ENCODE data around the gene KIAA1217.

Gene KIAA1217, protein sequence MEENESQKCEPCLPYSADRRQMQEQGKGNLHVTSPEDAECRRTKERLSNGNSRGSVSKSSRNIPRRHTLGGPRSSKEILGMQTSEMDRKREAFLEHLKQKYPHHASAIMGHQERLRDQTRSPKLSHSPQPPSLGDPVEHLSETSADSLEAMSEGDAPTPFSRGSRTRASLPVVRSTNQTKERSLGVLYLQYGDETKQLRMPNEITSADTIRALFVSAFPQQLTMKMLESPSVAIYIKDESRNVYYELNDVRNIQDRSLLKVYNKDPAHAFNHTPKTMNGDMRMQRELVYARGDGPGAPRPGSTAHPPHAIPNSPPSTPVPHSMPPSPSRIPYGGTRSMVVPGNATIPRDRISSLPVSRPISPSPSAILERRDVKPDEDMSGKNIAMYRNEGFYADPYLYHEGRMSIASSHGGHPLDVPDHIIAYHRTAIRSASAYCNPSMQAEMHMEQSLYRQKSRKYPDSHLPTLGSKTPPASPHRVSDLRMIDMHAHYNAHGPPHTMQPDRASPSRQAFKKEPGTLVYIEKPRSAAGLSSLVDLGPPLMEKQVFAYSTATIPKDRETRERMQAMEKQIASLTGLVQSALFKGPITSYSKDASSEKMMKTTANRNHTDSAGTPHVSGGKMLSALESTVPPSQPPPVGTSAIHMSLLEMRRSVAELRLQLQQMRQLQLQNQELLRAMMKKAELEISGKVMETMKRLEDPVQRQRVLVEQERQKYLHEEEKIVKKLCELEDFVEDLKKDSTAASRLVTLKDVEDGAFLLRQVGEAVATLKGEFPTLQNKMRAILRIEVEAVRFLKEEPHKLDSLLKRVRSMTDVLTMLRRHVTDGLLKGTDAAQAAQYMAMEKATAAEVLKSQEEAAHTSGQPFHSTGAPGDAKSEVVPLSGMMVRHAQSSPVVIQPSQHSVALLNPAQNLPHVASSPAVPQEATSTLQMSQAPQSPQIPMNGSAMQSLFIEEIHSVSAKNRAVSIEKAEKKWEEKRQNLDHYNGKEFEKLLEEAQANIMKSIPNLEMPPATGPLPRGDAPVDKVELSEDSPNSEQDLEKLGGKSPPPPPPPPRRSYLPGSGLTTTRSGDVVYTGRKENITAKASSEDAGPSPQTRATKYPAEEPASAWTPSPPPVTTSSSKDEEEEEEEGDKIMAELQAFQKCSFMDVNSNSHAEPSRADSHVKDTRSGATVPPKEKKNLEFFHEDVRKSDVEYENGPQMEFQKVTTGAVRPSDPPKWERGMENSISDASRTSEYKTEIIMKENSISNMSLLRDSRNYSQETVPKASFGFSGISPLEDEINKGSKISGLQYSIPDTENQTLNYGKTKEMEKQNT (N-terminal part only)

DNA sequence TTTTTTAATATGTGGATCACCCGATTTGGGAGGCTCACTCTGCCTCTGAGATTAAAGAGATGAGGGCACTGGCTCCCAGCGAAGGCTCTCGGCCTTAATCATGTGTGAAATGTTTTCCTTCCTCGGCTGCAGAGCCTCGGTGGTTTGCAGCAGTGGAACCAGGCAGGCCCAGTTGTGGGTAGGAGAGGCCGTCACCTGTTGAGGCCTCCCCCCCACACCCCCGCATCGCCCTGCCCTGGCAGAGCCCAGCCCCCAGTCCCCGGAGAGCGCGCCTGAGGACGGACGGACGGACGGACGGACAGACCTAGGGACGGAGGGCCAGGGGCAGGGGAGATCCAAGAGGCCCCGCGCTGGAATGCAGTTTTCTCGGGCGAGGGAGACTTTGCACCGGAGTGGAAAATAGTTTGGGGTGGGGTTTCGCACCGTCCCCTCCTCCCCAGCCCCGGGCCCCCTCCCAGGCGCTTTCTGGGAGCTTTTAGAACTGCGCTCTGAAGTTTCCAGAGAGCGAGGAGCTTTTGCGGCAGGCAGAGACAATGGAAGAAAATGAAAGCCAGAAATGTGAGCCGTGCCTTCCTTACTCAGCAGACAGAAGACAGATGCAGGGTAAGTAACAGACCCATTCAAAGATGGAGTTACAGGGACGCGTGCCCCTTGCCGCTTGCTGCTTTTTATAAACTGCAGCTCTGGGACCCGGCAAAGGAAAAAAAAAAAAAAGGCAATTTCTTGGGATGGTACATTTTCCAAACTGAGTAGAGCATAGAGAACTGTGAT is at the start of gene KIAA1217:
Gene KIAA1217 (plus strand): TSS at position 478 of the 771 bp plus-strand sequence. CDS start 56 bp downstream, at position 534.
- no peak for DNase-seq (ENCODE audit: low read depth in 2 of 2)

DNA sequence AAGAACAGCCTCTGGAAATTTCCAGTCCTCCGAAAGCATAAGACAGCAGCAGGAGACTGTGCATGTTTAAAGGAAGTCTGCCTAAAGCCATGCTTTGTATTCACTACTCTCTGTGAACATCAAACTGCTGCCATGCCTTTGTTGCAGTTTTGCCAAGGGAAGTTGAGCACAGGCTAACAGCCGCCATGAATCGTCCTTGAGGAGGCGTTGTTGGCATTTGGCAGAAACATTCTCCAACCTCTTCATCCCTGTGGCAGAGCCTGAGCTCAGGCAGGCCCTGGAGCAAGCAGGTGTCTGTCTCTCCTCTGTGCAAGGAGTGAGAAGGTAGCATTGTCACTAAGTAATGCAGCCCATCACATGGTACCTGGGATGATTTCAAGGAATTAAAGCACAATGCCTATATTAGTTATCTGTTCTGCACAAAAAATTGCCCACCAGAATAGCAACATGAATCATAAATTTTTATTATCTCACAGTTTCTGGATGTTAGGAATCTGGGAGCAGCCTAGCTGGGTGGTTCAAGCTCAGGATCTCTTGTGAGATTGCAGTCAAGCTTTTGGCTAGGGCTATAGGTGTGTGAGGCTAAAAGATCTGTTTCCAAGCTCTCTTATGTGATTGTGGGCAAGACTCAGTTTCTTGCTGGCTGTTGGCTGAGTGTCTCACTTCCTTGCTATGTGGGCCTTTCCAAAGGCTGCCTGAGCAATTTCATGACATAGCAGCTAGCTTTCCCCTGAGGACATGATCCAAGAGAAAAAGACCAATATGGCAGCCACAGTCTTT is 46.5 kb upstream of the KIAA1217 start:
- DNase-seq (ENCODE audit: low read depth in 2 of 2) = no peak

DNA sequence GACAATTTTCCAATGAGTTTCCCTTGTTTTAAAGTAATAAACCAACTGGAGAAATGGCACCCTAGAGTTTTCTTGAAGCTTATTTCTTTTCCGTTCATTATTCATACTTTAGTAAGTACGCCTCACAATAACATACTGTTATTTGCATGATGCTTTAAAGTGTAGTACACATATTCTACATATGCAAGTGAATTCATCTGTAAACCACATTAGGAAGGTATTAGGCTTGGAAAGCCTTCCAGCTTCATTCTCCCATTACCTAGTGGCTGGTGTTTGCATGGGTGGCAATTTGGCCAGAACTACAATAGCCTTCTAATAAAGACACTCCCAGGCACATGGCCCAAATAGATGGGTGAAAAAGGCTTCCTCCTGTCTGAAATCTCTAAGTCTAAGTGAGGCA is 45.5 kb upstream of the KIAA1217 start:
- no peak for DNase-seq (ENCODE audit: low read depth in 2 of 2)

GRCh38 chr10:24168258-24169170 is 40.4 kb upstream of the KIAA1217 start:
- DNase-seq (ENCODE audit: low read depth in 2 of 2) = no peak

- no peak for DNase-seq (ENCODE audit: low read depth in 2 of 2)
Measured at GRCh38 chr10:24170199-24170598, 38.7 kb upstream of the KIAA1217 start.

- no peak for DNase-seq (ENCODE audit: low read depth in 2 of 2)
Measured at GRCh38 chr10:24172909-24173308, 36.0 kb upstream of the KIAA1217 start.

DNA sequence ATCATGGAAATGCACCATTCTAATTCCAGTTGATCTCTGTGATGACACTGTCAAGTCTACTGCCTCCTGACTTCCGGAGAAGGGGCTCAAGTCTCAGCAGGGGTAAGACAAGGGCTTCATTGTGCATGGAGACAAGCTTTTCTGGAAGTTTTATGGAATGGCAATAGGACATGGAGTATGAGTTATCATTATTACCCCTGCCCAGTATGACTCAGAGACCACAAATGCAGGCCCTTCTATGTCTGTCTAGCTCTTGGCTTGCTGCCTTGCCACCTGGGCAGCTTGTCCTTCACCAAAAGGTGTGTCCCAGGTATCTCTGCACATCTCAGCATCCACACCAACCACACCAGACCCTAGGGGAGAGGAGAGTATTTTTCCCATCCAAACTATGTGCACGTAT is 34.9 kb upstream of the KIAA1217 start:
- DNase-seq (ENCODE audit: low read depth in 2 of 2) = no peak

DNA sequence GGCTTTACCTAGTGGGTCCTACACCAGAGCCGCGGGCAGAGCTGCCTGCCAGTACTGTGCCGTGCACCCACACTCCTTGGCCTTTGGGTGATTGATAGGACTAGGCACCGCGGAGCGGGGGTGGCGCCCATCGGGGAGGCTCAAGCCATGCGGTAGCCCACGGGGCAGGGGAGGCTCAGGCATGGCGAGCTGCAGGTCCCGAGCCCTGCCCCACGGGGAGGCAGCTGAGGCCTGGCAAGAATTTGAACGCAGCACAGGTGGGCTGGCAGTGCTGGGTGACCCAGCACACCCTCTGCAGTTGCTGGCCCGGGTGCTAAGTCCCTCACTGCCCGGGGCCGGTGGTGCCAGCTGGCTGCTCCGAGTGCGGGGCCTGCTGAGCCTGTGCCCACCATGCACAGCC is 32.3 kb upstream of the KIAA1217 start:
- DNase-seq (ENCODE audit: low read depth in 2 of 2) = no peak

DNA sequence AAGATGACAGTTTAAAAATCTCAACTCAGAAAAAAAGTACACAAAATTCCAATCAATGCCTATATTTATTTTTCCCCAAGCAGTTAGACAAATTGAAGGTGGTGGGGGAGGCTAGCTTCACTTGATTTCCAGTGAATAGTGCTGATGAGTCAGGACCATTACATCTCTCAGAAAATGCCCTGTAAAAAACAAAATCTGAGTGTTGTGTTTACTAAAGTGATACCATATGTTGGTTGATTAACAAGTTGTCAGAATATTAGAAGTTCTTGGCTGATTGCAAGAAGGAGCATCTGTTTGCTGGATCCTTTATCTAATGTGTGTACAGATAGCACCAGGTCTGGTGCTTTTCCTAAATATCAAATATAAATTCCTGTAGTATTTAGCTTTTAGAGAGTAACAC is 31.3 kb upstream of the KIAA1217 start:
- DNase-seq (ENCODE audit: low read depth in 2 of 2) = no peak

GRCh38 chr10:24180891-24181290 is 28.0 kb upstream of the KIAA1217 start:
- no peak for DNase-seq (ENCODE audit: low read depth in 2 of 2)

DNA sequence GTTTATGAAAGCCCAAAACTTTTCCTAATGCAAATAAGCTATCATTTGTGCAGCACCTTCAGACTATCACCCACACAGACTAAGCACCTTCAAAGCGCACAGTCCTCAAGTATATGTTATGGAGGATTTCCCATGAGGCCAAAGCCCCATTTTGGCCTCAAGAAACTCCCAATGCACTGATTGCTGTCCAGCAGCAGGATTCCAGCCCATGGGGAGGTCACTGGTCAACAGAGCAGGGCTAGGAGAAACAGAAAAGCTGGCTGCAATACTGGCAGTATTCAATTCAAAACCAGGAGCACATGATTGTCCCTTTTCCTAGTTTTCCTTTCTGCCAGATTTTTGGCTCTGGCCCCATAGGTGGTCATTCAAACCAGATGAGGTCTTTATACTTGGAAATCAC is 24.5 kb upstream of the KIAA1217 start:
- no peak for DNase-seq (ENCODE audit: low read depth in 2 of 2)

DNA sequence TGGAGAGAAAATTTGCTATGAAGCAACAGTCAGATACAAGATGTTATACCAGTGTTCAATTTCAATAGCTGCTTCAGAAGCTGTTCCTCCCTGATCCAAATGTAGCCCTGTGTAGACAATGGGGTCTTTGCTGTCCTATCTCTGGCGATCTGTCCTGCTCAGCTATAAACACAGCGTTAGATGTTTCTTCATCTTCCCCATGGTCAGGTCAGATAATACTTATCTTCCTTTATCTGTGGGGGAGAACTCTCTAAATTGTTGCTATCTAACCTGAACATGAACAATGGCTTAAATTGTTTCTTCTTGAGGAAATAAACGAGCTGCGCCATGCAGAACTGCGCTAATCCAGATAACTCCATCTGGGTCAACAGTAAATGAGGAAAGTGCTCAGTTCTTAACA is 15.6 kb upstream of the KIAA1217 start:
- no peak for DNase-seq (ENCODE audit: low read depth in 2 of 2)

- DNase-seq (ENCODE audit: low read depth in 2 of 2) = no peak
Measured at GRCh38 chr10:24197263-24197662, 11.7 kb upstream of the KIAA1217 start.

- DNase-seq (ENCODE audit: low read depth in 2 of 2) = no peak
Measured at GRCh38 chr10:24201503-24202180, 7.3 kb upstream of the KIAA1217 start.

GRCh38 chr10:24202181-24202570 is 6.8 kb upstream of the KIAA1217 start:
- no peak for DNase-seq (ENCODE audit: low read depth in 2 of 2)

DNA sequence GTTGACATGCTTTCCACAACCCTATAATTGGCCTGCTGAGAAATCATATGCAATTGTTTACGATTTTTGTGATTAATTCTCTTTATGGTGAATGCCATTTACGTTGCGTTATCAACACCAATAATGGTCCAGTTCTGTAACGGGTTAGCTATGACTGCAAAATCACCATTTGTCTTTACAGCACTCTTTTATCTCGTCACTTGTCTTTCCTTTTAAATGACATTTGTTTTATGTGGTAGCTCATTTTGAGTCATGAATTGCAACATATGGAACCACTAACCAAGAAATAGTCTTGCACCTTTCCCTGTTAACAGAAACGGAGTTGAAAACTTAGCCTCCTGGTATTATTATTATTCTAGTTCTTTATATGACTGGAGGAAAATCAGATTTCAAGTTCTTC is 3.1 kb upstream of the KIAA1217 start:
- DNase-seq (ENCODE audit: low read depth in 2 of 2) = no peak

GRCh38 chr10:24206334-24206733 is 2.6 kb upstream of the KIAA1217 start:
- DNase-seq (ENCODE audit: low read depth in 2 of 2) = no peak

- DNase-seq (ENCODE audit: low read depth in 2 of 2) = no peak
Measured at GRCh38 chr10:24206926-24207325, 2.0 kb upstream of the KIAA1217 start.

DNA sequence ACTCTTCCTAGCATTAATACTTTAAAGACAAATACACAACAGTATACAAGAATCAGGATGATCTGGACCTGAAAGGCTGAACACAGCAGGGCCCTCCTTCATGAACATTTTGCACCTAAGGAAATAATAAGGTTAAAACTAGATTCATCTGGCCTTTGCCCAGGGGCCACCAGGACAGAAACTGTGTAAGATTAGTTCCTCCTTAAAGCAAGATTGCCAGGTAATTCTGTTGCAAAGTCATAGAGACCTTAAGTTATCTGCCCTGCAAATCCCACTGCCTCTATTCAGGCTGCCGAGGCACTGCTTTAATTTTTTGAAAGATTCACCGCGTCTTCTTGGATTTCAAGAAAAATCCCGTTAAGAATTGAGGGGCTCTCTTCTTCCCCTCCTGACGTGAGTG is 1.6 kb upstream of the KIAA1217 start:
- DNase-seq (ENCODE audit: low read depth in 2 of 2) = no peak

All from activated CD4-positive, alpha-beta T cell treated with anti-CD3 and anti-CD28 coated beads for 24 hours (primary cell).